ENCODE data around the gene NAPEPLD.

NAPEPLD gene

GRCh38 chr7:103119791-103120291 is 29.1 kb downstream of the NAPEPLD start:
- TF ChIP-seq ZNF629 (tag by site-specific recombination; IDR thresholded peaks at IDR 0.05) (no peak), ZNF280C (tag by site-specific recombination; IDR thresholded peaks at IDR 0.05) (no peak), GLIS2 (tag by site-specific recombination; IDR thresholded peaks at IDR 0.05) (no peak)
- no peak overlapping the region for H3K4me3 ChIP-seq (ENCODE audit: low read depth, low read length)
- no peak overlapping the region for H3K27ac ChIP-seq (ENCODE audit: extremely low read depth, low read depth, low read length)
- CTCF ChIA-PET: no interaction called here
- H3K9me3 ChIP-seq (ENCODE audit: control insufficient read depth, insufficient read depth, low read depth, low read length): no peaks in the 10 kb centered on the region
- POLR2A ChIA-PET: no interaction called here
- H3K4me1 ChIP-seq (ENCODE audit: control insufficient read depth, insufficient read depth, low read length): no peaks in the 10 kb centered on the region
- peaks cover 9 to 10% of the 10 kb centered on the region in 2 experiments for H3K36me3 ChIP-seq (ENCODE audit: control insufficient read depth in 2 of 2, insufficient read depth in 1 of 2, low read length in 2 of 2)

- POLR2A ChIA-PET: no interaction called here
- CTCF ChIA-PET: no interaction called here
Measured at GRCh38 chr7:103117465-103117864, 31.4 kb downstream of the NAPEPLD start.

More at GRCh38 chr7:103117465-103117864, 31.4 kb downstream of the NAPEPLD start:
- H3K27ac ChIP-seq (ENCODE audit: extremely low read depth, low read depth, low read length): no peak overlapping the region
- H3K36me3 ChIP-seq (ENCODE audit: control insufficient read depth in 2 of 2, insufficient read depth in 1 of 2, low read length in 2 of 2): peaks cover 6 to 13% of the 10 kb centered on the region in 2 experiments
- no peak overlapping the region for H3K4me3 ChIP-seq (ENCODE audit: low read depth, low read length)
- H3K4me1 ChIP-seq (ENCODE audit: control insufficient read depth, insufficient read depth, low read length): no peaks in the 10 kb centered on the region
- no peak for TF ChIP-seq ZFP69B (tag by site-specific recombination; IDR thresholded peaks at IDR 0.05)
- no peak for TF ChIP-seq SETDB1 (IDR thresholded peaks at IDR 0.05; ENCODE audit: insufficient read length, low read length)
- TF ChIP-seq SP7 (tag by site-specific recombination; IDR thresholded peaks at IDR 0.05): no peak
- no peak for TF ChIP-seq ZNF707 (tag by site-specific recombination; IDR thresholded peaks at IDR 0.05)
- no peak for TF ChIP-seq ZNF10 (tag by site-specific recombination; IDR thresholded peaks at IDR 0.05)
- no peak for TF ChIP-seq ZNF501 (tag by site-specific recombination; IDR thresholded peaks at IDR 0.05)
- TF ChIP-seq ZNF23 (tag by site-specific recombination; IDR thresholded peaks at IDR 0.05; ENCODE audit: borderline replicate concordance): no peak
- TF ChIP-seq ZNF624 (tag by site-specific recombination; IDR thresholded peaks at IDR 0.05): no peak
- TF ChIP-seq ZNF837 (tag by site-specific recombination; IDR thresholded peaks at IDR 0.05): no peak
- no peak for TF ChIP-seq ZBTB17 (tag by site-specific recombination; IDR thresholded peaks at IDR 0.05)
- TF ChIP-seq ZEB2 (tag by site-specific recombination; IDR thresholded peaks at IDR 0.05): no peak
- no peak for TF ChIP-seq ZBTB20 (tag by site-specific recombination; IDR thresholded peaks at IDR 0.05)
- no peak for TF ChIP-seq BCL11A (tag by site-specific recombination; IDR thresholded peaks at IDR 0.05; ENCODE audit: low read depth)
- no peak for TF ChIP-seq ZNF544 (tag by site-specific recombination; IDR thresholded peaks at IDR 0.05)
- TF ChIP-seq, protein P1, sequence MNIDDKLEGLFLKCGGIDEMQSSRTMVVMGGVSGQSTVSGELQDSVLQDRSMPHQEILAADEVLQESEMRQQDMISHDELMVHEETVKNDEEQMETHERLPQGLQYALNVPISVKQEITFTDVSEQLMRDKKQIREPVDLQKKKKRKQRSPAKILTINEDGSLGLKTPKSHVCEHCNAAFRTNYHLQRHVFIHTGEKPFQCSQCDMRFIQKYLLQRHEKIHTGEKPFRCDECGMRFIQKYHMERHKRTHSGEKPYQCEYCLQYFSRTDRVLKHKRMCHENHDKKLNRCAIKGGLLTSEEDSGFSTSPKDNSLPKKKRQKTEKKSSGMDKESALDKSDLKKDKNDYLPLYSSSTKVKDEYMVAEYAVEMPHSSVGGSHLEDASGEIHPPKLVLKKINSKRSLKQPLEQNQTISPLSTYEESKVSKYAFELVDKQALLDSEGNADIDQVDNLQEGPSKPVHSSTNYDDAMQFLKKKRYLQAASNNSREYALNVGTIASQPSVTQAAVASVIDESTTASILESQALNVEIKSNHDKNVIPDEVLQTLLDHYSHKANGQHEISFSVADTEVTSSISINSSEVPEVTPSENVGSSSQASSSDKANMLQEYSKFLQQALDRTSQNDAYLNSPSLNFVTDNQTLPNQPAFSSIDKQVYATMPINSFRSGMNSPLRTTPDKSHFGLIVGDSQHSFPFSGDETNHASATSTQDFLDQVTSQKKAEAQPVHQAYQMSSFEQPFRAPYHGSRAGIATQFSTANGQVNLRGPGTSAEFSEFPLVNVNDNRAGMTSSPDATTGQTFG (tag by site-specific recombination; IDR thresholded peaks at IDR 0.05; ENCODE audit: borderline replicate concordance): no peak
- TF ChIP-seq, protein P2, sequence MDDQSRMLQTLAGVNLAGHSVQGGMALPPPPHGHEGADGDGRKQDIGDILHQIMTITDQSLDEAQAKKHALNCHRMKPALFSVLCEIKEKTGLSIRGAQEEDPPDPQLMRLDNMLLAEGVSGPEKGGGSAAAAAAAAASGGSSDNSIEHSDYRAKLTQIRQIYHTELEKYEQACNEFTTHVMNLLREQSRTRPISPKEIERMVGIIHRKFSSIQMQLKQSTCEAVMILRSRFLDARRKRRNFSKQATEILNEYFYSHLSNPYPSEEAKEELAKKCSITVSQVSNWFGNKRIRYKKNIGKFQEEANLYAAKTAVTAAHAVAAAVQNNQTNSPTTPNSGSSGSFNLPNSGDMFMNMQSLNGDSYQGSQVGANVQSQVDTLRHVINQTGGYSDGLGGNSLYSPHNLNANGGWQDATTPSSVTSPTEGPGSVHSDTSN (CRISPR knock-in tag; IDR thresholded peaks at IDR 0.05): no peak
- no peak for TF ChIP-seq IKZF3 (tag by site-specific recombination; IDR thresholded peaks at IDR 0.05)
- TF ChIP-seq, protein P3, sequence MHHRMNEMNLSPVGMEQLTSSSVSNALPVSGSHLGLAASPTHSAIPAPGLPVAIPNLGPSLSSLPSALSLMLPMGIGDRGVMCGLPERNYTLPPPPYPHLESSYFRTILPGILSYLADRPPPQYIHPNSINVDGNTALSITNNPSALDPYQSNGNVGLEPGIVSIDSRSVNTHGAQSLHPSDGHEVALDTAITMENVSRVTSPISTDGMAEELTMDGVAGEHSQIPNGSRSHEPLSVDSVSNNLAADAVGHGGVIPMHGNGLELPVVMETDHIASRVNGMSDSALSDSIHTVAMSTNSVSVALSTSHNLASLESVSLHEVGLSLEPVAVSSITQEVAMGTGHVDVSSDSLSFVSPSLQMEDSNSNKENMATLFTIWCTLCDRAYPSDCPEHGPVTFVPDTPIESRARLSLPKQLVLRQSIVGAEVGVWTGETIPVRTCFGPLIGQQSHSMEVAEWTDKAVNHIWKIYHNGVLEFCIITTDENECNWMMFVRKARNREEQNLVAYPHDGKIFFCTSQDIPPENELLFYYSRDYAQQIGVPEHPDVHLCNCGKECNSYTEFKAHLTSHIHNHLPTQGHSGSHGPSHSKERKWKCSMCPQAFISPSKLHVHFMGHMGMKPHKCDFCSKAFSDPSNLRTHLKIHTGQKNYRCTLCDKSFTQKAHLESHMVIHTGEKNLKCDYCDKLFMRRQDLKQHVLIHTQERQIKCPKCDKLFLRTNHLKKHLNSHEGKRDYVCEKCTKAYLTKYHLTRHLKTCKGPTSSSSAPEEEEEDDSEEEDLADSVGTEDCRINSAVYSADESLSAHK (tag by site-specific recombination; IDR thresholded peaks at IDR 0.05): no peak
- no peaks in the 10 kb centered on the region for H3K9me3 ChIP-seq (ENCODE audit: control insufficient read depth, insufficient read depth, low read depth, low read length)

All from HEK293 (cell line).